SK-N-SH (cell line): Measurements from ENCODE around the gene ACRBP. TPM values are rescaled to one million over a fixed set of nuclear protein-coding genes. Genes with fewer than 3 reads are reported as not detected.

Experiments
- CTCF ChIA-PET: fragments of 300-600, 350-600 bp; formaldehyde crosslinking; extraction: SDS; loops from one replicate; lab custom pipeline; 2021; lab: Yijun Ruan, JAX
- POLR2A ChIA-PET: fragments of 350-600 bp; sonication (Branson Sonifier 250); formaldehyde crosslinking; extraction: SDS; loops from one replicate; lab custom pipeline; 2020; ENCODE audit warnings: antibody characterized with exemption, inconsistent platforms; lab: Yijun Ruan, JAX
- DNase-seq: peaks from one replicate; pipeline ENCODE4 v3.0.0; 2012
- H2AFZ ChIP-seq: fragments of 200-600 bp; sonication (generic); 2 replicates; pipeline ENCODE4 v1.8.1; 2016; ENCODE audit warnings: antibody characterized with exemption, mild to moderate bottlenecking, low read depth
- H3F3A ChIP-seq: fragments of 200-600 bp; sonication (generic); replicated peaks from 2 replicates; pipeline ENCODE3; 2016; ENCODE audit warnings: antibody characterized with exemption, mild to moderate bottlenecking; ENCODE audit not compliant: insufficient read depth
- H3K27ac ChIP-seq, 2 experiments: fragments of 200-500 bp in 1 of 2; fragments of 200-600 bp in 1 of 2; sonication (Bioruptor generic) in 1 of 2; sonication (generic), shearing (Covaris generic) in 1 of 2; 2 replicates each; pipeline versions ENCODE4 v1.5.1 to v1.6.1; 2014 to 2016; ENCODE audit warnings: low read depth in 2 of 2, inconsistent platforms in 1 of 2, low read length in 1 of 2, mild to moderate bottlenecking in 1 of 2, mixed read lengths in 1 of 2
- H3K27me3 ChIP-seq: fragments of 200-600 bp; sonication (generic), shearing (Covaris generic); 2 replicates; pipeline ENCODE4 v1.6.1; 2016; ENCODE audit warnings: mixed run types; ENCODE audit not compliant: insufficient read depth
- H3K36me3 ChIP-seq, 2 experiments: fragments of 200-500 bp in 1 of 2; fragments of 200-600 bp in 1 of 2; sonication (Bioruptor generic) in 1 of 2; sonication (generic) in 1 of 2; replicated peaks in 1 of 2; 2 replicates each; pipeline versions ENCODE3 to v1.5.1; 2014 to 2016; ENCODE audit warnings: low read length in 1 of 2, mild to moderate bottlenecking in 1 of 2; ENCODE audit not compliant: insufficient read depth in 2 of 2, control insufficient read depth in 1 of 2
- H3K4me1 ChIP-seq, 2 experiments: fragments of 200-500 bp in 1 of 2; fragments of 200-600 bp in 1 of 2; sonication (Bioruptor generic) in 1 of 2; sonication (generic), shearing (Covaris generic) in 1 of 2; 2 replicates each; pipeline versions ENCODE4 v1.5.1 to v1.6.1; 2014 to 2016; ENCODE audit warnings: low read depth in 1 of 2, low read length in 1 of 2, mixed run types in 1 of 2; ENCODE audit not compliant: insufficient read depth in 2 of 2, control insufficient read depth in 1 of 2
- H3K4me2 ChIP-seq: fragments of 200-600 bp; sonication (generic), shearing (Covaris generic); 2 replicates; pipeline ENCODE4 v1.6.1; 2017; ENCODE audit warnings: mixed run types
- H3K4me3 ChIP-seq, 2 experiments: fragments of 200-500 bp in 1 of 2; fragments of 200-600 bp in 1 of 2; sonication (Bioruptor generic) in 1 of 2; sonication (generic), shearing (Covaris generic) in 1 of 2; 2 replicates each; pipeline versions ENCODE4 v1.5.1 to v1.8.1; 2014 to 2016; ENCODE audit warnings: low read depth in 2 of 2, inconsistent platforms in 1 of 2, low read length in 1 of 2, mild to moderate bottlenecking in 1 of 2, mixed read lengths in 1 of 2, moderate library complexity in 1 of 2
- H3K79me2 ChIP-seq: fragments of 200-600 bp; sonication (generic); 2 replicates; pipeline ENCODE4 v1.8.1; 2017; ENCODE audit warnings: mild to moderate bottlenecking; ENCODE audit not compliant: insufficient read depth
- H3K9ac ChIP-seq: fragments of 200-600 bp; sonication (generic); 2 replicates; pipeline ENCODE4 v1.6.1; 2017; ENCODE audit warnings: mixed run types
- H3K9me2 ChIP-seq: fragments of 200-600 bp; sonication (generic); 2 replicates; pipeline ENCODE4 v1.6.1; 2017; ENCODE audit warnings: mixed run types
- H3K9me3 ChIP-seq: fragments of 200-600 bp; sonication (generic); 2 replicates; pipeline ENCODE4 v1.6.1; 2017; ENCODE audit warnings: mixed run types, mild to moderate bottlenecking, moderate library complexity
- H4K20me1 ChIP-seq: fragments of 200-600 bp; sonication (generic); 2 replicates; pipeline ENCODE4 v1.6.1; 2017; ENCODE audit warnings: mild to moderate bottlenecking, mixed run types; ENCODE audit not compliant: insufficient read depth
- CHD2 ChIP-seq: fragments of 150-350 bp; IDR thresholded peaks from 2 replicates; pipeline ENCODE4 v1.6.1; 2018; ENCODE audit warnings: low read length; ENCODE audit not compliant: partially characterized antibody
- ELF1 ChIP-seq: IDR thresholded peaks from 2 replicates; pipeline ENCODE4 v1.4.0; 2012
- FOSL2 ChIP-seq: IDR thresholded peaks from 2 replicates; pipeline ENCODE4 v1.4.0; 2012; ENCODE audit warnings: low read depth, mild to moderate bottlenecking, moderate library complexity, borderline replicate concordance
- GABPA ChIP-seq: IDR thresholded peaks from 2 replicates; pipeline ENCODE4 v1.4.0; 2012; ENCODE audit warnings: low read depth, mild to moderate bottlenecking
- GATA2 ChIP-seq: sonication (generic); formaldehyde crosslinking; IDR thresholded peaks from 2 replicates; pipeline ENCODE4 v1.5.0; 2020; ENCODE audit warnings: mild to moderate bottlenecking, missing genetic modification reagents
- JUND ChIP-seq: IDR thresholded peaks from 2 replicates; pipeline ENCODE4 v1.4.0; 2012
- MEF2A ChIP-seq: IDR thresholded peaks from 2 replicates; pipeline ENCODE4 v1.4.0; 2012; ENCODE audit warnings: low read depth, borderline replicate concordance
- NRF1 ChIP-seq: IDR thresholded peaks from 2 replicates; pipeline ENCODE4 v1.6.1; 2012; ENCODE audit warnings: low read depth, mild to moderate bottlenecking, low read length
- POLR2AphosphoS5 ChIP-seq: IDR thresholded peaks from 2 replicates; pipeline ENCODE4 v1.6.1; 2012; ENCODE audit warnings: low read depth, low read length
- RAD21 ChIP-seq: IDR thresholded peaks from 2 replicates; pipeline ENCODE4 v1.6.1; 2012; ENCODE audit warnings: mild to moderate bottlenecking, low read length
- RCOR1 ChIP-seq: fragments of 150-350 bp; IDR thresholded peaks from 2 replicates; pipeline ENCODE4 v1.6.1; 2017; ENCODE audit warnings: antibody characterized with exemption, low read length
- RFX5 ChIP-seq: IDR thresholded peaks from 2 replicates; pipeline ENCODE4 v1.6.1; 2012; ENCODE audit warnings: mild to moderate bottlenecking, improper control_type of control experiment, low read length
- RXRA ChIP-seq: IDR thresholded peaks from 2 replicates; pipeline ENCODE4 v1.4.0; 2012; ENCODE audit warnings: low read depth, mild to moderate bottlenecking, borderline replicate concordance
- TAF1 ChIP-seq: IDR thresholded peaks from 2 replicates; pipeline ENCODE4 v1.6.1; 2012; ENCODE audit warnings: low read depth, mild to moderate bottlenecking, low read length, moderate library complexity, borderline replicate concordance
- TCF12 ChIP-seq: IDR thresholded peaks from 2 replicates; pipeline ENCODE4 v1.4.0; 2012
- YY1 ChIP-seq: IDR thresholded peaks from 2 replicates; pipeline ENCODE4 v1.4.0; 2012; ENCODE audit warnings: low read depth, mild to moderate bottlenecking
- WGBS: methylation state at CpG from one replicate; pipeline ENCODE4 v1.1.6; 2017; ENCODE audit warnings: low lambda C conversion rate; 5-methylcytosine and 5-hydroxymethylcytosine counted together
- polyA plus RNA-seq, 3 experiments: library from polyadenylated mRNA; depleted of rRNA; stranded (reverse); fragments of >200 nt; gene quantifications; 2 replicates each; pipeline ENCODE4 v1.2.3, GENCODE V29; 2012
- TF ChIP-seq, protein P1 (sequence below): fragments of 150-350 bp; IDR thresholded peaks from 2 replicates; pipeline ENCODE4 v1.6.1; 2016; ENCODE audit warnings: mild to moderate bottlenecking, low read depth, low read length
- TF ChIP-seq, protein P2 (sequence below): fragments of 200-600 bp; sonication (generic); IDR thresholded peaks from 2 replicates; pipeline ENCODE4 v1.6.1; 2017; ENCODE audit warnings: antibody characterized with exemption, mild to moderate bottlenecking, moderate library complexity
- TF ChIP-seq, protein P3 (sequence below): IDR thresholded peaks from 2 replicates; pipeline ENCODE4 v1.4.0; 2012; ENCODE audit warnings: low read depth
- TF ChIP-seq, protein P4 (sequence below): IDR thresholded peaks from 2 replicates; pipeline ENCODE4; 2012
- TF ChIP-seq, protein P5 (sequence below): IDR thresholded peaks from 2 replicates; pipeline ENCODE4 v1.4.0; 2012; ENCODE audit warnings: low read depth, borderline replicate concordance
- TF ChIP-seq, protein P6 (sequence below): IDR thresholded peaks from 2 replicates; pipeline ENCODE4 v1.6.1; 2012; ENCODE audit warnings: mild to moderate bottlenecking, low read depth, low read length, moderate library complexity

ACRBP gene
- polyA plus RNA-seq, 1 of the 3 experiments (the other 2 are of a cell fraction) = 0.71 TPM

DNA sequence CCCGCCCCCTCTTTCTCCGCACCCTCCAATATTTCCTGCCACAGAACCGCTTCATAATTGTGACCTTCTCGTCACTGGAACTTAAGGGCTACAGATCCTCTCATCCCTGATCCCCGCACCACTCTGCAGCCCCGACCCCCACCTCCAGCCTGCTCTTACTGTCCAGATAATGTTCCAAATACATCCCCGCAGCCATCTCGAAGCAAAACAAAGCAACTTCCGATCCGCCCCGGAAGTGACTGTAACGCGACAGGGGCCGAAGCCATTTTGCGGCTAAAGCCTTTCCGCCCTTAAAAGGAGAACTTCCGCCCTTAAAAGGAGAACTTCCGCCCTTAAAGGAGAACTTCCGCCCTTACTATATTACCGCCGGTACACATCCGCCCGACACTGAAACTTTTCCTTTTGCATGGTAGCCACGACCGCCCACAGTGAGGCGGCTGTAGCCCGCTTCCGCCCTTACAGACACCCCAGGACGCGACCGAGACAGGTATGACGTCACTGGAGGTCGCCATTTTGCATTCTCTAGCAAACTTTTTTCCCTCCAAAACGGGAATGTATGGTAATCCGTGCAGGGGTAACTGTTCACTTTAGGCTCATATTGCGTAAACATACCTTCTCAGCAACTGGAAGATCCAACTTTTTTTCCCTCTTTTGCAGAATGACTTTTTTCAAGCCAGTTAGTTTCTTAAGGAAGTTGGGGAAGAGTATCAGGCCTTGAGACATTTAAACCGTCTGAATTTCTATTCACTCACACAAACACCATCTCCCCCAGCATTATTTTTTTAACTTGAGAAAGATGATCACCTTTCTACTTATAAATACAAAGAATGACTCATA lies 15.9 kb upstream of the ACRBP start, which contains the start of gene ING4:
Gene ING4 (minus strand): TSS at position 214 of the 837 bp plus-strand sequence. CDS start 18 bp downstream, at position 196.
- H3K27me3 ChIP-seq = no peaks in the 10 kb centered on the region
- peak within 1 kb of the TSS; percentile 85 for H3K9ac ChIP-seq
- peak within 1 kb of the TSS; percentile 79 for H3K4me2 ChIP-seq
- H3F3A ChIP-seq = peaks cover 26% of the 10 kb centered on the region
- no peaks in the 10 kb centered on the region for H4K20me1 ChIP-seq
- peaks cover 9 to 24% of the 10 kb centered on the region in 2 experiments for H3K36me3 ChIP-seq
- H3K4me1 ChIP-seq = peaks cover 4% of the 10 kb centered on the region in 2 experiments; a peak in 3 of 4 replicates
- ChIA-PET POLR2A (interaction anchor here (3.8 kb wide), 1 partner anchor 26 kb away, joined by 16 read pairs; the partner anchor contains the start of gene ZNF384), CTCF (interaction anchor here (0.9 to 2.0 kb wide), 5 partner anchors 19 to 173 kb away, joined by 3 to 12 read pairs (median 4); partner anchors contain the start of gene ZNF384)
- WGBS = 3% methylated on average over 36 of the region's 37 CpGs
- H3K27ac ChIP-seq = peak within 1 kb of the TSS; percentile 73 to 79
- DNase-seq = peak; percentile 93
- H3K9me3 ChIP-seq = no peaks in the 10 kb centered on the region
- peak within 1 kb of the TSS; percentile 96 for H2AFZ ChIP-seq
- peaks cover 45% of the 10 kb centered on the region for H3K79me2 ChIP-seq
- peak within 1 kb of the TSS; percentile 74 to 93 for H3K4me3 ChIP-seq
- H3K9me2 ChIP-seq = no peaks in the 10 kb centered on the region
- TF ChIP-seq GATA2 (CRISPR knock-in tag) (no peak), GABPA (peak; percentile 100), RCOR1 (peak; percentile 67; the same call in 1 of the 2 replicates), TCF12 (0 out of 2 replicates have a peak, but pooled peaks have one; percentile 37), JUND (0 out of 2 replicates have a peak, but pooled peaks have one; percentile 25), RXRA (no peak), MEF2A (no peak), YY1 (peak; percentile 94), RAD21 (no peak), CHD2 (peak; percentile 92), TAF1 (peak; percentile 68; the same call in 1 of the 2 replicates), NRF1 (no peak), RFX5 (peak; percentile 69), POLR2AphosphoS5 (peak; percentile 86), ELF1 (peak; percentile 100), FOSL2 (no peak)
- TF ChIP-seq, protein P1, sequence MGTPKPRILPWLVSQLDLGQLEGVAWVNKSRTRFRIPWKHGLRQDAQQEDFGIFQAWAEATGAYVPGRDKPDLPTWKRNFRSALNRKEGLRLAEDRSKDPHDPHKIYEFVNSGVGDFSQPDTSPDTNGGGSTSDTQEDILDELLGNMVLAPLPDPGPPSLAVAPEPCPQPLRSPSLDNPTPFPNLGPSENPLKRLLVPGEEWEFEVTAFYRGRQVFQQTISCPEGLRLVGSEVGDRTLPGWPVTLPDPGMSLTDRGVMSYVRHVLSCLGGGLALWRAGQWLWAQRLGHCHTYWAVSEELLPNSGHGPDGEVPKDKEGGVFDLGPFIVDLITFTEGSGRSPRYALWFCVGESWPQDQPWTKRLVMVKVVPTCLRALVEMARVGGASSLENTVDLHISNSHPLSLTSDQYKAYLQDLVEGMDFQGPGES = no peak
- TF ChIP-seq, protein P2, sequence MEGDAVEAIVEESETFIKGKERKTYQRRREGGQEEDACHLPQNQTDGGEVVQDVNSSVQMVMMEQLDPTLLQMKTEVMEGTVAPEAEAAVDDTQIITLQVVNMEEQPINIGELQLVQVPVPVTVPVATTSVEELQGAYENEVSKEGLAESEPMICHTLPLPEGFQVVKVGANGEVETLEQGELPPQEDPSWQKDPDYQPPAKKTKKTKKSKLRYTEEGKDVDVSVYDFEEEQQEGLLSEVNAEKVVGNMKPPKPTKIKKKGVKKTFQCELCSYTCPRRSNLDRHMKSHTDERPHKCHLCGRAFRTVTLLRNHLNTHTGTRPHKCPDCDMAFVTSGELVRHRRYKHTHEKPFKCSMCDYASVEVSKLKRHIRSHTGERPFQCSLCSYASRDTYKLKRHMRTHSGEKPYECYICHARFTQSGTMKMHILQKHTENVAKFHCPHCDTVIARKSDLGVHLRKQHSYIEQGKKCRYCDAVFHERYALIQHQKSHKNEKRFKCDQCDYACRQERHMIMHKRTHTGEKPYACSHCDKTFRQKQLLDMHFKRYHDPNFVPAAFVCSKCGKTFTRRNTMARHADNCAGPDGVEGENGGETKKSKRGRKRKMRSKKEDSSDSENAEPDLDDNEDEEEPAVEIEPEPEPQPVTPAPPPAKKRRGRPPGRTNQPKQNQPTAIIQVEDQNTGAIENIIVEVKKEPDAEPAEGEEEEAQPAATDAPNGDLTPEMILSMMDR = no peak
- TF ChIP-seq, protein P3, sequence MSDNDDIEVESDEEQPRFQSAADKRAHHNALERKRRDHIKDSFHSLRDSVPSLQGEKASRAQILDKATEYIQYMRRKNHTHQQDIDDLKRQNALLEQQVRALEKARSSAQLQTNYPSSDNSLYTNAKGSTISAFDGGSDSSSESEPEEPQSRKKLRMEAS = peak; percentile 93
- TF ChIP-seq, protein P4, sequence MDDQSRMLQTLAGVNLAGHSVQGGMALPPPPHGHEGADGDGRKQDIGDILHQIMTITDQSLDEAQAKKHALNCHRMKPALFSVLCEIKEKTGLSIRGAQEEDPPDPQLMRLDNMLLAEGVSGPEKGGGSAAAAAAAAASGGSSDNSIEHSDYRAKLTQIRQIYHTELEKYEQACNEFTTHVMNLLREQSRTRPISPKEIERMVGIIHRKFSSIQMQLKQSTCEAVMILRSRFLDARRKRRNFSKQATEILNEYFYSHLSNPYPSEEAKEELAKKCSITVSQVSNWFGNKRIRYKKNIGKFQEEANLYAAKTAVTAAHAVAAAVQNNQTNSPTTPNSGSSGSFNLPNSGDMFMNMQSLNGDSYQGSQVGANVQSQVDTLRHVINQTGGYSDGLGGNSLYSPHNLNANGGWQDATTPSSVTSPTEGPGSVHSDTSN = peak; percentile 29; the same call in 1 of the 2 replicates
- TF ChIP-seq, protein P5, sequence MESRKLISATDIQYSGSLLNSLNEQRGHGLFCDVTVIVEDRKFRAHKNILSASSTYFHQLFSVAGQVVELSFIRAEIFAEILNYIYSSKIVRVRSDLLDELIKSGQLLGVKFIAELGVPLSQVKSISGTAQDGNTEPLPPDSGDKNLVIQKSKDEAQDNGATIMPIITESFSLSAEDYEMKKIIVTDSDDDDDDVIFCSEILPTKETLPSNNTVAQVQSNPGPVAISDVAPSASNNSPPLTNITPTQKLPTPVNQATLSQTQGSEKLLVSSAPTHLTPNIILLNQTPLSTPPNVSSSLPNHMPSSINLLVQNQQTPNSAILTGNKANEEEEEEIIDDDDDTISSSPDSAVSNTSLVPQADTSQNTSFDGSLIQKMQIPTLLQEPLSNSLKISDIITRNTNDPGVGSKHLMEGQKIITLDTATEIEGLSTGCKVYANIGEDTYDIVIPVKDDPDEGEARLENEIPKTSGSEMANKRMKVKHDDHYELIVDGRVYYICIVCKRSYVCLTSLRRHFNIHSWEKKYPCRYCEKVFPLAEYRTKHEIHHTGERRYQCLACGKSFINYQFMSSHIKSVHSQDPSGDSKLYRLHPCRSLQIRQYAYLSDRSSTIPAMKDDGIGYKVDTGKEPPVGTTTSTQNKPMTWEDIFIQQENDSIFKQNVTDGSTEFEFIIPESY = peak; percentile 87
- TF ChIP-seq, protein P6, sequence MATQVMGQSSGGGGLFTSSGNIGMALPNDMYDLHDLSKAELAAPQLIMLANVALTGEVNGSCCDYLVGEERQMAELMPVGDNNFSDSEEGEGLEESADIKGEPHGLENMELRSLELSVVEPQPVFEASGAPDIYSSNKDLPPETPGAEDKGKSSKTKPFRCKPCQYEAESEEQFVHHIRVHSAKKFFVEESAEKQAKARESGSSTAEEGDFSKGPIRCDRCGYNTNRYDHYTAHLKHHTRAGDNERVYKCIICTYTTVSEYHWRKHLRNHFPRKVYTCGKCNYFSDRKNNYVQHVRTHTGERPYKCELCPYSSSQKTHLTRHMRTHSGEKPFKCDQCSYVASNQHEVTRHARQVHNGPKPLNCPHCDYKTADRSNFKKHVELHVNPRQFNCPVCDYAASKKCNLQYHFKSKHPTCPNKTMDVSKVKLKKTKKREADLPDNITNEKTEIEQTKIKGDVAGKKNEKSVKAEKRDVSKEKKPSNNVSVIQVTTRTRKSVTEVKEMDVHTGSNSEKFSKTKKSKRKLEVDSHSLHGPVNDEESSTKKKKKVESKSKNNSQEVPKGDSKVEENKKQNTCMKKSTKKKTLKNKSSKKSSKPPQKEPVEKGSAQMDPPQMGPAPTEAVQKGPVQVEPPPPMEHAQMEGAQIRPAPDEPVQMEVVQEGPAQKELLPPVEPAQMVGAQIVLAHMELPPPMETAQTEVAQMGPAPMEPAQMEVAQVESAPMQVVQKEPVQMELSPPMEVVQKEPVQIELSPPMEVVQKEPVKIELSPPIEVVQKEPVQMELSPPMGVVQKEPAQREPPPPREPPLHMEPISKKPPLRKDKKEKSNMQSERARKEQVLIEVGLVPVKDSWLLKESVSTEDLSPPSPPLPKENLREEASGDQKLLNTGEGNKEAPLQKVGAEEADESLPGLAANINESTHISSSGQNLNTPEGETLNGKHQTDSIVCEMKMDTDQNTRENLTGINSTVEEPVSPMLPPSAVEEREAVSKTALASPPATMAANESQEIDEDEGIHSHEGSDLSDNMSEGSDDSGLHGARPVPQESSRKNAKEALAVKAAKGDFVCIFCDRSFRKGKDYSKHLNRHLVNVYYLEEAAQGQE = peak; percentile 14; the same call in 1 of the 2 replicates
